ENCODE data around the gene TSC22D2. TPM values are rescaled to one million over a fixed set of nuclear protein-coding genes. Genes with fewer than 3 reads are reported as not detected.
A peak's percentile ranks its signal among the peaks of the same experiment; 100 is the strongest.

The TSC22D2 gene
- total and polyA plus RNA-seq, 8 donors, result 7.1 to 32.2 (median 17.9) TPM

DNA sequence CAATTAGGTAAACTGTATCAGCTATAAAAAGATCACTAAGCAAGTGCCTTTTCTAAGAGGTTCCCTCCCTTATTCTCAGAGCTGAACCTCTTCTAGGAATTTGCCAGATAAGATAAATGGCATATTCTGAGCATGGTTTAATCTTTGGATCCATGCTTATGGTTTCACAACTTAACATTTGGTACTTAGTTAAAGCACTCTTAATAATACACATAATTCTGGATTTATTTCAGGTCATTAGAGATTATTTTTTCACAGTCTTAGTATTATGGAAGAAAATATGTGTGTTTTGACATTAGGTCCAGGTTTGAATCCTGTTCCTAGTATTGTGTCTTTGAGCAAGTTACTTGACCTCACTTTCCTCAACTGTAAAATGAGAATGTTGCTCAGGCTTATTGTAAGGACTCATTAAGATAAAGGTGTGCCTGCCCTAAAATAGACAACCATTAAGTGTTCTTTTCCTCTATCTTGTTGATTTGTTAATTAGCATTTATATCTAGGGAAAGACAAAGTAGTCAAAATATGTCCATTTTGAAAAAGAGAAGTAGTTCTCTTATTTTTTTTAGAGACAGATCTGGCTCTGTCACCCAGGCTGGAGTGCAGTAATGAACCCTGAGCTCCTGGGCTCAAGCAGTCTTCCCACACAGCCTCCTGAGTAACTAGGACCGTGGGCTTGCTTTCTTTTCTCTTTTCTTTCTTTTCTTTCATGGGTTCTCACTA, 43.4 kb downstream of the TSC22D2 start:
- Histone ChIP-seq H3K27ac (no peak overlapping the region), H3K9me3 (no peaks in the 10 kb centered on the region), H3K4me1 (peaks cover 7 to 81% (median 55%) of the 10 kb centered on the region in 4 donors), H3K4me3 (no peak overlapping the region), H3K27me3 (no peaks in the 10 kb centered on the region), H3K36me3 (no peaks in the 10 kb centered on the region)
- TF ChIP-seq EP300 (IDR thresholded peaks at IDR 0.05), result no peak
- TF ChIP-seq POLR2A (IDR thresholded peaks at IDR 0.05), result no peak
- no peak for TF ChIP-seq POLR2AphosphoS5 (IDR thresholded peaks at IDR 0.05)
- TF ChIP-seq, protein P1, sequence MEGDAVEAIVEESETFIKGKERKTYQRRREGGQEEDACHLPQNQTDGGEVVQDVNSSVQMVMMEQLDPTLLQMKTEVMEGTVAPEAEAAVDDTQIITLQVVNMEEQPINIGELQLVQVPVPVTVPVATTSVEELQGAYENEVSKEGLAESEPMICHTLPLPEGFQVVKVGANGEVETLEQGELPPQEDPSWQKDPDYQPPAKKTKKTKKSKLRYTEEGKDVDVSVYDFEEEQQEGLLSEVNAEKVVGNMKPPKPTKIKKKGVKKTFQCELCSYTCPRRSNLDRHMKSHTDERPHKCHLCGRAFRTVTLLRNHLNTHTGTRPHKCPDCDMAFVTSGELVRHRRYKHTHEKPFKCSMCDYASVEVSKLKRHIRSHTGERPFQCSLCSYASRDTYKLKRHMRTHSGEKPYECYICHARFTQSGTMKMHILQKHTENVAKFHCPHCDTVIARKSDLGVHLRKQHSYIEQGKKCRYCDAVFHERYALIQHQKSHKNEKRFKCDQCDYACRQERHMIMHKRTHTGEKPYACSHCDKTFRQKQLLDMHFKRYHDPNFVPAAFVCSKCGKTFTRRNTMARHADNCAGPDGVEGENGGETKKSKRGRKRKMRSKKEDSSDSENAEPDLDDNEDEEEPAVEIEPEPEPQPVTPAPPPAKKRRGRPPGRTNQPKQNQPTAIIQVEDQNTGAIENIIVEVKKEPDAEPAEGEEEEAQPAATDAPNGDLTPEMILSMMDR (IDR thresholded peaks at IDR 0.05), result no peak
- 76 to 98% (median 96%) methylated on average over 1 of the region's 1 CpG for WGBS, 5 donors
- DNase-seq, result peak in 1 of 2 donors; percentile 21
- intact Hi-C loops (cut with DNase I; ENCODE audit: low total_unique reads), result no loop called here

DNA sequence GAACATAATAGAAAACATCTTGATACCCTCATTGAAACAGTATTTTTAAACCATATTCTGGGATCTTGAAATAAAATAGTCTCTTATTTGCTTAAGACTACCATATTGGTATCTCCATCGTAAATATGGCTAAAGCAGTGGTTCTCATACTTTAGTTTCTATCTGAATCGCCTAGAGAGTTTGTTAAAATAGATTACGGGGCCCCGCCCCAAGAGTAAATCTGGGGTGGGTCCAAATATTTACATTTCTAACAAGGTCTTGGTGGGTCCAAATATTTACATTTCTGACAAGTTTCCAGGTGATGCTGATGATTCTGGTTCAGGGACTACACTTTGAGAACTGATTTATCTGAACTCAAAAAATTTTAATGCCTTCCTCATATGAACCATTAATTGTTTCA, 45.3 kb downstream of the TSC22D2 start:
- intact Hi-C loops (cut with DNase I; ENCODE audit: low total_unique reads), result no loop called here
- no peak overlapping the region for H3K27ac ChIP-seq
- H3K4me1 ChIP-seq, result peaks cover 3 to 62% (median 41%) of the 10 kb centered on the region in 4 donors
- H3K4me3 ChIP-seq, result no peak overlapping the region
- H3K36me3 ChIP-seq, result peaks cover 1 to 13% (median 11%) of the 10 kb centered on the region in 4 donors
- H3K9me3 ChIP-seq, result no peaks in the 10 kb centered on the region
- H3K27me3 ChIP-seq, result no peaks in the 10 kb centered on the region
- 35 to 66% (median 53%) methylated on average over 4 of the region's 4 CpGs for WGBS, 5 donors
- no peak for TF ChIP-seq POLR2AphosphoS5 (IDR thresholded peaks at IDR 0.05)
- TF ChIP-seq POLR2A (IDR thresholded peaks at IDR 0.05), result no peak
- TF ChIP-seq, protein P1 (IDR thresholded peaks at IDR 0.05), result no peak
- TF ChIP-seq EP300 (IDR thresholded peaks at IDR 0.05), result no peak
- no peak for DNase-seq

DNA sequence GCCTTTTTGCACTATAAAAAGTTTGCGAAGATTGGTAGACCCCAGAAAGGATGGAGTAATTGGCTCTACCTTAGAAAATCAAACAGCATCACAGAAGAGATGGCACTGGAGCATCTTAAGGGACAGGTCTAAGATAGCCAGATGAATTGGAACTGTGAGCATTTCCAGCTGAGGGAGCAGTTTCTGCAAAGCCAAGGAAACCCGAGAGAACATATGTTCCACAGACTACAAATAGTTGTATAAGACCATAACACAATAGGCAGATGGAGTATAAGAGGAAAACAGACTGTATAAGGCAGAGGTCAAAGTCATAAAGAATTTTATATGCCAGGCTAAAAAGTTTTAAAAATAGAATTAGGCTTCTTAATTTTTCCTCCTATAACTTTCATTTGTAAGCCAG, 46.0 kb downstream of the TSC22D2 start:
- Histone ChIP-seq H3K27ac (no peak overlapping the region), H3K9me3 (no peaks in the 10 kb centered on the region), H3K4me3 (no peak overlapping the region), H3K4me1 (peaks cover 3 to 55% (median 37%) of the 10 kb centered on the region in 4 donors), H3K36me3 (peaks cover 6 to 21% (median 18%) of the 10 kb centered on the region in 4 donors), H3K27me3 (no peaks in the 10 kb centered on the region)
- WGBS, 5 donors, result 73 to 95% (median 89%) methylated on average over 2 of the region's 2 CpGs
- TF ChIP-seq POLR2A (IDR thresholded peaks at IDR 0.05) (no peak), EP300 (IDR thresholded peaks at IDR 0.05) (no peak), POLR2AphosphoS5 (IDR thresholded peaks at IDR 0.05) (no peak)
- TF ChIP-seq, protein P1 (IDR thresholded peaks at IDR 0.05), result no peak
- no peak for DNase-seq
- intact Hi-C loops (cut with DNase I; ENCODE audit: low total_unique reads), result no loop called here

GRCh38 chr3:150454622-150455021, 46.5 kb downstream of the TSC22D2 start:
- no peak for DNase-seq
- H3K36me3 ChIP-seq, result peaks cover 6 to 26% (median 22%) of the 10 kb centered on the region in 4 donors
- no peak overlapping the region for H3K27ac ChIP-seq
- no peaks in the 10 kb centered on the region for H3K9me3 ChIP-seq
- no peak overlapping the region for H3K4me3 ChIP-seq
- no peak for TF ChIP-seq POLR2AphosphoS5 (IDR thresholded peaks at IDR 0.05)
- TF ChIP-seq, protein P1 (IDR thresholded peaks at IDR 0.05), result no peak
- TF ChIP-seq EP300 (IDR thresholded peaks at IDR 0.05), result no peak
- TF ChIP-seq POLR2A (IDR thresholded peaks at IDR 0.05), result no peak
- intact Hi-C loops (cut with DNase I; ENCODE audit: low total_unique reads), result no loop called here
- peaks cover 3 to 49% (median 32%) of the 10 kb centered on the region in 4 donors for H3K4me1 ChIP-seq
- H3K27me3 ChIP-seq, result no peaks in the 10 kb centered on the region
- 74 to 96% (median 88%) methylated on average over 1 of the region's 1 CpG for WGBS, 5 donors

Measured in stomach (tissue), 9 donors.